Measurements from ENCODE around the gene TRPM2. TPM values are rescaled to one million over a fixed set of nuclear protein-coding genes. Genes with fewer than 3 reads are reported as not detected.

TRPM2 gene
- total and polyA plus RNA-seq, 2 of the 8 experiments (the other 6 are each of a cell fraction or from before 2014, with no cell fraction given): 0.27 to 0.28 TPM

DNA sequence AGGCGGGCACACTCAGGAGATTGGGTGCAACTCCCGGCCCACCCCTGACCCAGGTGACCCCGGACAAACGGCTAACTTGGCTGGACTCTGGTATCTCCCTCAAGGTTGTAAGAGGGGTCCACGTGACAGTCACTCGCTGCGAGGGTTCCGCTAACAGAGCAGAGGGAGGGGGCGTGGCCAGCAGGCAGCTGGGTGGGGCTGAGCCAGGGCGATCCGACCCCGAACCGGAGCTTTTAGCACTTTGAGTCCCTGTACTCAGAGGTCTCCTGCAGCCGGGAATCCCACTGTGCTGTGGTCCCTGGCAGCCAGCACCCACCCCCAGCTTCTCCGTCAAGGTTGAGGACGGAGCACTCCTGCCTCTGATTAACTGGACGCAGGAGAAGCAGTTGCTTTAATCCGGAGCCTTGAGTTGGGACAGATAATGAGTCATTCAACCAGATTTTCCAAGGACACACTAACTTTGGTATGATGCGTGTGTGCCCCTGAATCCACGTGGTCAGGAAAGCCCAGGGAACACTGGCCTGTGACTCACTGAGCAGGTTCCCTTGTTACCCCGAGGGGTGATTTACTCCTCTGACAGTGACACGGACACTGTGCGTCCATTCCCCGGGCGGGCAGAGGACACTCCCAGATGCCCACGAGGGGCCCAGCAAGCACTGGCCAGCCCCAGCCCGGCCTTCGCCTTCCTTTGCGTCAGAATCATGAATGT lies 16.8 kb downstream of the TRPM2 start:
- Histone ChIP-seq H3K18ac (ENCODE audit: extremely low read depth, low read length) (no peak overlapping the region), H3K4me2 (ENCODE audit: insufficient read depth in 1 of 2, low read depth in 2 of 2, low read length in 2 of 2) (peak overlapping the region; percentile 51 to 69), H3K27ac (ENCODE audit: low read depth, low read length) (no peak overlapping the region), H3K36me3 (ENCODE audit: control insufficient read depth in 2 of 4, insufficient read depth in 4 of 4, low read length in 3 of 4) (no peaks in the 10 kb centered on the region), H3K9me3 (ENCODE audit: insufficient read depth in 2 of 2, low read depth in 1 of 2, low read length in 1 of 2) (peaks cover 6 to 8% of the 10 kb centered on the region in 2 experiments; a peak in 3 of 4 replicates), H3K23ac (ENCODE audit: insufficient read length) (no peak overlapping the region), H4K91ac (replicated peaks; ENCODE audit: insufficient read length, low read length) (no peak overlapping the region), H3K56ac (replicated peaks; ENCODE audit: insufficient read length, low read depth, low read length) (no peak overlapping the region), H4K5ac (ENCODE audit: insufficient read length, low read depth, low read length) (no peak overlapping the region), H4K20me1 (replicated peaks in 1 of 2; ENCODE audit: control insufficient read depth in 1 of 2, insufficient read depth in 2 of 2, low read length in 2 of 2) (no peaks in the 10 kb centered on the region), H2BK12ac (ENCODE audit: low read depth, low read length) (peak overlapping the region; percentile 50; the same call in 1 of the 2 replicates), H2AK5ac (ENCODE audit: low read depth, low read length) (no peak overlapping the region), H2AFZ (ENCODE audit: low read length) (no peak overlapping the region), H3K4me3 (ENCODE audit: extremely low read depth in 1 of 4, insufficient read depth in 2 of 4, low read depth in 3 of 4, low read length in 4 of 4) (peak overlapping the region in 2 of 4 experiments; percentile 4 to 47; a peak in 2 of 8 replicates), H2BK20ac (ENCODE audit: low read length) (no peak overlapping the region), H3K4ac (replicated peaks; ENCODE audit: insufficient read length, low read depth, low read length) (no peak overlapping the region), H3K27me3 (replicated peaks in 1 of 4; ENCODE audit: control insufficient read depth in 3 of 4, extremely low read depth in 1 of 4, insufficient read depth in 3 of 4, low read length in 3 of 4) (peaks cover 0 to 20% (median 15%) of the 10 kb centered on the region in 4 experiments; a peak in 6 of 7 replicates), H3K23me2 (ENCODE audit: low read depth, low read length) (peaks cover 3% of the 10 kb centered on the region; the same call in 1 of the 2 replicates), H2BK120ac (replicated peaks; ENCODE audit: low read depth, low read length) (no peak overlapping the region), H3K14ac (ENCODE audit: insufficient read length) (no peak overlapping the region), H3K4me1 (replicated peaks in 1 of 4; ENCODE audit: control insufficient read depth in 3 of 4, insufficient read depth in 4 of 4, low read length in 3 of 4) (peaks cover 0 to 12% (median 7%) of the 10 kb centered on the region in 4 experiments; a peak in 6 of 7 replicates), H2BK15ac (ENCODE audit: low read length) (no peak overlapping the region), H3K79me1 (ENCODE audit: low read depth, low read length) (no peaks in the 10 kb centered on the region), H4K8ac (ENCODE audit: extremely low read depth, insufficient read depth, low read length) (no peak overlapping the region; the same call in 1 of the 2 replicates), H3K79me2 (ENCODE audit: control insufficient read depth in 1 of 2, insufficient read depth in 2 of 2, low read length in 2 of 2) (no peaks in the 10 kb centered on the region), H2BK5ac (ENCODE audit: low read depth, low read length) (no peak overlapping the region), H3K9ac (replicated peaks in 1 of 4; ENCODE audit: extremely low read depth in 1 of 4, low read depth in 3 of 4, low read length in 3 of 4) (no peak overlapping the region; a peak in 1 of 7 replicates)
- POLR2A ChIA-PET (ENCODE audit: partially characterized antibody): no interaction called here
- TF ChIP-seq, protein P1, sequence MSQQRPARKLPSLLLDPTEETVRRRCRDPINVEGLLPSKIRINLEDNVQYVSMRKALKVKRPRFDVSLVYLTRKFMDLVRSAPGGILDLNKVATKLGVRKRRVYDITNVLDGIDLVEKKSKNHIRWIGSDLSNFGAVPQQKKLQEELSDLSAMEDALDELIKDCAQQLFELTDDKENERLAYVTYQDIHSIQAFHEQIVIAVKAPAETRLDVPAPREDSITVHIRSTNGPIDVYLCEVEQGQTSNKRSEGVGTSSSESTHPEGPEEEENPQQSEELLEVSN (IDR thresholded peaks at IDR 0.05): peak; percentile 43
- TF ChIP-seq JUND (IDR thresholded peaks at IDR 0.05; ENCODE audit: low read length) (no peak), SUZ12 (IDR thresholded peaks at IDR 0.05; ENCODE audit: low read length) (no peak)
- TF ChIP-seq, protein P2, sequence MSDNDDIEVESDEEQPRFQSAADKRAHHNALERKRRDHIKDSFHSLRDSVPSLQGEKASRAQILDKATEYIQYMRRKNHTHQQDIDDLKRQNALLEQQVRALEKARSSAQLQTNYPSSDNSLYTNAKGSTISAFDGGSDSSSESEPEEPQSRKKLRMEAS (IDR thresholded peaks at IDR 0.05): peak; percentile 29
- DNase-seq (ENCODE audit: low read depth in 1 of 2, low spot score in 2 of 2): peak in 1 of 2 experiments; percentile 77
- WGBS, 2 experiments (ENCODE audit: extremely low coverage in 1 of 2, insufficient coverage in 1 of 2, insufficient read length in 1 of 2, insufficient replicate concordance in 2 of 2, low coverage in 1 of 2, low lambda C conversion rate in 2 of 2, missing lambda C conversion rate in 1 of 2): 43% methylated on average over 24 of the region's 29 CpGs; no CpG with 5 or more reads in 1 of the 2 experiments
- CTCF ChIA-PET (ENCODE audit: partially characterized antibody): interaction anchor here (0.6 to 1.9 kb wide), 3 partner anchors 9 to 110 kb away, joined by 3 to 9 read pairs (median 6); no protein-coding TSS in a partner anchor
- FAIRE-seq: no peak

Measured in H1 (cell line).